ENCODE results near the gene FAP. TPM values are rescaled to one million over a fixed set of nuclear protein-coding genes. Genes with fewer than 3 reads are reported as not detected.

Gene FAP
- total and polyA plus RNA-seq, 2 of the 8 experiments (the other 6 are each of a cell fraction or from before 2014, with no cell fraction given), result not detected

DNA sequence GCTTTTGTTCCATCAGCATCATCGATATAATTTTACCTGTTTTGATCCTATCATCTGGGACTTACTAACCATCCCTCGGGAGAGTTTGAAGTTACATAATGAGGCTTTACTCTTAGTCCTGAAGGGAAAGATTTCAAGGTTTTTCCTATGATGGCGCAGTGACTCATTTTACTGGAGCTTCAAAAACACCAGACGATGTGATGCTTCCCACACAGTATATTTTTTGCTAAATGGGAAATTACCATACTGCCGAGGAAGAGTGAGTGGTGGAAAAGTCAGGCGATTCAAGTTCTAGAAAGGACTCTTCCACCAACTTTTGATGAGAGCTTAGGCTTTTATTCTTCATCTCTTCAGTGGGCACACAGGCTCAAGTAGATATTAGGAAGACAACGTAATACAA is 46.6 kb downstream of the FAP start:
- Histone ChIP-seq H3K14ac (ENCODE audit: insufficient read length) (no peak overlapping the region), H3K4me3 (ENCODE audit: extremely low read depth in 1 of 4, insufficient read depth in 2 of 4, low read depth in 3 of 4, low read length in 4 of 4) (no peak overlapping the region), H2BK120ac (replicated peaks; ENCODE audit: low read depth, low read length) (no peak overlapping the region), H2BK12ac (ENCODE audit: low read depth, low read length) (no peak overlapping the region), H4K8ac (ENCODE audit: extremely low read depth, insufficient read depth, low read length) (no peak overlapping the region), H3K9ac (replicated peaks in 1 of 4; ENCODE audit: extremely low read depth in 1 of 4, low read depth in 3 of 4, low read length in 3 of 4) (no peak overlapping the region), H3K4me2 (ENCODE audit: insufficient read depth in 1 of 2, low read depth in 2 of 2, low read length in 2 of 2) (no peak overlapping the region), H2BK20ac (ENCODE audit: low read length) (no peak overlapping the region), H2AFZ (ENCODE audit: low read length) (no peak overlapping the region), H3K23ac (ENCODE audit: insufficient read length) (no peak overlapping the region), H3K4ac (replicated peaks; ENCODE audit: insufficient read length, low read depth, low read length) (no peak overlapping the region), H3K27me3 (replicated peaks in 1 of 4; ENCODE audit: control insufficient read depth in 3 of 4, extremely low read depth in 1 of 4, insufficient read depth in 3 of 4, low read length in 3 of 4) (peaks cover 0 to 1% (median 0%) of the 10 kb centered on the region in 4 experiments; a peak in 1 of 7 replicates), H4K5ac (ENCODE audit: insufficient read length, low read depth, low read length) (no peak overlapping the region), H3K56ac (replicated peaks; ENCODE audit: insufficient read length, low read depth, low read length) (no peak overlapping the region), H3K79me1 (ENCODE audit: low read depth, low read length) (no peaks in the 10 kb centered on the region), H2BK15ac (ENCODE audit: low read length) (no peak overlapping the region), H3K36me3 (ENCODE audit: control insufficient read depth in 2 of 4, insufficient read depth in 4 of 4, low read length in 3 of 4) (no peaks in the 10 kb centered on the region), H3K27ac (ENCODE audit: low read depth, low read length) (no peak overlapping the region), H3K9me3 (ENCODE audit: insufficient read depth in 2 of 2, low read depth in 1 of 2, low read length in 1 of 2) (no peaks in the 10 kb centered on the region), H3K23me2 (ENCODE audit: low read depth, low read length) (peaks cover 4% of the 10 kb centered on the region; the same call in 1 of the 2 replicates), H3K18ac (ENCODE audit: extremely low read depth, low read length) (no peak overlapping the region), H2AK5ac (ENCODE audit: low read depth, low read length) (no peak overlapping the region), H4K20me1 (replicated peaks in 1 of 2; ENCODE audit: control insufficient read depth in 1 of 2, insufficient read depth in 2 of 2, low read length in 2 of 2) (no peaks in the 10 kb centered on the region), H2BK5ac (ENCODE audit: low read depth, low read length) (no peak overlapping the region), H4K91ac (replicated peaks; ENCODE audit: insufficient read length, low read length) (no peak overlapping the region), H3K79me2 (ENCODE audit: control insufficient read depth in 1 of 2, insufficient read depth in 2 of 2, low read length in 2 of 2) (no peaks in the 10 kb centered on the region), H3K4me1 (replicated peaks in 1 of 4; ENCODE audit: control insufficient read depth in 3 of 4, insufficient read depth in 4 of 4, low read length in 3 of 4) (no peaks in the 10 kb centered on the region)
- WGBS, 2 experiments (ENCODE audit: extremely low coverage in 1 of 2, insufficient coverage in 1 of 2, insufficient read length in 1 of 2, insufficient replicate concordance in 2 of 2, low coverage in 1 of 2, low lambda C conversion rate in 2 of 2, missing lambda C conversion rate in 1 of 2), result 93% methylated on average over 7 of the region's 7 CpGs; no CpG with 5 or more reads in 1 of the 2 experiments
- TF ChIP-seq RFX5 (IDR thresholded peaks at IDR 0.05; ENCODE audit: borderline replicate concordance, low read depth, low read length), result no peak
- no peak for TF ChIP-seq GABPA (IDR thresholded peaks at IDR 0.05; ENCODE audit: borderline replicate concordance, insufficient read depth, low read length)
- no peak for TF ChIP-seq EZH2 (IDR thresholded peaks at IDR 0.05; ENCODE audit: low read depth, low read length, severe bottlenecking)
- TF ChIP-seq CHD2 (IDR thresholded peaks at IDR 0.05; ENCODE audit: low read length), result no peak
- TF ChIP-seq ZNF274 (IDR thresholded peaks at IDR 0.05; ENCODE audit: borderline replicate concordance, extremely low read depth, low read length), result no peak
- CTCF ChIA-PET (ENCODE audit: partially characterized antibody), result interaction anchor here (1.1 to 3.5 kb wide), 3 partner anchors 24 to 101 kb away, joined by 8 to 14 read pairs (median 11); no protein-coding TSS in a partner anchor
- FAIRE-seq (no peak), DNase-seq (ENCODE audit: low read depth in 1 of 2, low spot score in 2 of 2) (no peak)
- POLR2A ChIA-PET (ENCODE audit: partially characterized antibody), result no interaction called here

Data from H1 (cell line).